A172 (cell line): Measurements from ENCODE around the gene TOB1. TPM values are rescaled to one million over a fixed set of nuclear protein-coding genes. Genes with fewer than 3 reads are reported as not detected.

Experiments used
- total RNA-seq: library from RNA; depleted of rRNA; stranded (reverse); fragments of >200 nt; shearing (Covaris generic); gene quantifications from 2 replicates; pipeline ENCODE4 v1.2.3, GENCODE V29; 2014; rRNA removed

The TOB1 gene
- total RNA-seq, 1 experiment from 2014 or later: 7.2 TPM

Other genes starting within 250 kb of the TOB1 start
- gene ABCC3, start 231.5 kb downstream of the TOB1 start, total RNA-seq: 28.1 and 35.0 TPM in 2 replicates
- 43.4 and 54.6 TPM in 2 replicates for gene ANKRD40, start 158.4 kb downstream of the TOB1 start, total RNA-seq
- gene LUC7L3, start 146.8 kb downstream of the TOB1 start, total RNA-seq: 58.6 and 63.2 TPM in 2 replicates
- not detected in 2 replicates for gene ANKRD40CL, start 98.8 kb downstream of the TOB1 start, total RNA-seq
- gene WFIKKN2, start 30.8 kb downstream of the TOB1 start, total RNA-seq: not detected in 2 replicates